ENCODE data around the gene ZNF565. TPM values are rescaled to one million over a fixed set of nuclear protein-coding genes. Genes with fewer than 3 reads are reported as not detected.

ZNF565 gene
- 2.8 and 5.3 TPM in 2 replicates for total RNA-seq (2012; rRNA removed)

DNA sequence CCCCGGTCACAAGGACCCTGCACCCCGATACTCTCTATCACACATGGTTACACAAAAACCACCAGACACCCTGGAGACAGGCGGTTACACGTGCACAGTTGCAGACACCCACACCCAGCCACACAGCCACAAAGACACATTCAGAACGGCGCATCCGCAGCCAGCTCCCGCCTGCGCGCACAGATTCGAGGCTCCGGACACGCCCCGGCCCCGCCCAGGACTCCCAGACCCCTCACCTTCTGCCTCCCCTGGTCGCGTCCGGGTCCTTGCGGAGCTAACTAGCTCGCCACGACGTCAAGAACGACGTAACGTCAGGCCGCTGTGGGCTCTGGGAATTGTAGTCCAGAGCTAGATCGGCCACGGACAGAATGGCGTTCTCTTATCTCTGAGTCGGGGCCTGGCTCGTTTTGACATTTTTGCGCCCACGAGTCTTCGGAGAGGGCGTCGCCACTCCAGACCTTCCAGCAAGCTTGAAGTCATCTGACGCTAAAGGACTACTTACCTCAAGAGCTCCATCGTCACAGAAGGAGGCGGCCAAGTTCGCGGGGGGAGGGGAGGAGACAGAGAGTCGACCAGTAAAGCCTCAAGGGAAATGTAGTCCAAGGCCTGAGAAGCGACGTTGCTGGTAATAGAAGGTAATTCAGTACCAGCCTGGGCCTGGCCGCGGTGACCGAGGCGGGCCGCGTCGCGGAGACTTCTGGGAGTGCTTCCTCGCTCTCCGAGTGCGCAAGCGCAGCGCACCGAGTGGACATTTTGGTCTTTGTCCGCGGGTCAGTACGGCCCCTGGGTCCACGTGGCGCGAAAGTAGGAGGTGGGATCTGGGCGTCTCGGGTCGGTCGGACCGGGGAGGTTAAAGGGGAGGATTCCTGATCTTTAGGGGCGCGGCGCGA is at the start of gene ZNF565, which contains the start of gene ZNF146:
ZNF565 (minus strand) TSS at position 280 of the 890 bp plus-strand sequence. CDS start 12,680 bp downstream, outside the sequence.
ZNF146 (plus strand) TSS at position 721 of the 890 bp plus-strand sequence. CDS start 21,335 bp downstream, outside the sequence.
- Histone ChIP-seq H3K9me3 (replicated peaks; ENCODE audit: low read length) (no peaks in the 10 kb centered on the region), H3K9ac (ENCODE audit: low read depth, low read length) (peak within 1 kb of the TSS; percentile 99), H3K4me3 (ENCODE audit: low read length) (peak within 1 kb of the TSS; percentile 88), H3K4me1 (ENCODE audit: control insufficient read depth, insufficient read depth, low read length) (peaks cover 10% of the 10 kb centered on the region), H3K36me3 (ENCODE audit: insufficient read depth, low read length) (peaks cover 4% of the 10 kb centered on the region), H3K27me3 (ENCODE audit: control insufficient read depth, insufficient read depth, low read length) (no peaks in the 10 kb centered on the region), H3K4me2 (ENCODE audit: low read length) (peak within 1 kb of the TSS; percentile 93)

DNA sequence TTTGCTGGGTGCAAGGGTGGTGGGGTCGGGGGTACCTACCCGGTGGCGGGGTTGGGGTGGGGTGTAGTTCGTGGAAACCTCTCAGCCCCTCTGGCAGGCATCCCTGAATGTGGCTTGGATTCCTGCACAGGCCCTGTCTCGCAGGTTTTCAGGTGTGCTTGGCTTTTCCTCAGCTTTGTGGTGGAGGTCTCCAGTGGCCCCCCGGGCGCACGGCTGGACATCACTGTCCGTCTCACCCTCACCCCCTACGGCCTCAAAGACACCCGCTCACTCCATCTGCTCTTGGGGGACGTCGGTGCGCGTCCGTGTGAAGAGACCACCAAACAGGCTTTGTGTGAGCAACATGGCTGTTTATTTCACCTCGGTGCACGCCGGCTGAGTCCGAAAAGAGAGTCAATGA is 44.7 kb upstream of the ZNF565 start:
- H3K4me2 ChIP-seq (ENCODE audit: low read length): no peak overlapping the region
- no peak overlapping the region for H3K4me3 ChIP-seq (ENCODE audit: low read length)
- H3K9ac ChIP-seq (ENCODE audit: low read depth, low read length): no peak overlapping the region
- no peaks in the 10 kb centered on the region for H3K36me3 ChIP-seq (ENCODE audit: insufficient read depth, low read length)
- no peaks in the 10 kb centered on the region for H3K4me1 ChIP-seq (ENCODE audit: control insufficient read depth, insufficient read depth, low read length)
- no peaks in the 10 kb centered on the region for H3K27me3 ChIP-seq (ENCODE audit: control insufficient read depth, insufficient read depth, low read length)
- H3K9me3 ChIP-seq (replicated peaks; ENCODE audit: low read length): no peaks in the 10 kb centered on the region

DNA sequence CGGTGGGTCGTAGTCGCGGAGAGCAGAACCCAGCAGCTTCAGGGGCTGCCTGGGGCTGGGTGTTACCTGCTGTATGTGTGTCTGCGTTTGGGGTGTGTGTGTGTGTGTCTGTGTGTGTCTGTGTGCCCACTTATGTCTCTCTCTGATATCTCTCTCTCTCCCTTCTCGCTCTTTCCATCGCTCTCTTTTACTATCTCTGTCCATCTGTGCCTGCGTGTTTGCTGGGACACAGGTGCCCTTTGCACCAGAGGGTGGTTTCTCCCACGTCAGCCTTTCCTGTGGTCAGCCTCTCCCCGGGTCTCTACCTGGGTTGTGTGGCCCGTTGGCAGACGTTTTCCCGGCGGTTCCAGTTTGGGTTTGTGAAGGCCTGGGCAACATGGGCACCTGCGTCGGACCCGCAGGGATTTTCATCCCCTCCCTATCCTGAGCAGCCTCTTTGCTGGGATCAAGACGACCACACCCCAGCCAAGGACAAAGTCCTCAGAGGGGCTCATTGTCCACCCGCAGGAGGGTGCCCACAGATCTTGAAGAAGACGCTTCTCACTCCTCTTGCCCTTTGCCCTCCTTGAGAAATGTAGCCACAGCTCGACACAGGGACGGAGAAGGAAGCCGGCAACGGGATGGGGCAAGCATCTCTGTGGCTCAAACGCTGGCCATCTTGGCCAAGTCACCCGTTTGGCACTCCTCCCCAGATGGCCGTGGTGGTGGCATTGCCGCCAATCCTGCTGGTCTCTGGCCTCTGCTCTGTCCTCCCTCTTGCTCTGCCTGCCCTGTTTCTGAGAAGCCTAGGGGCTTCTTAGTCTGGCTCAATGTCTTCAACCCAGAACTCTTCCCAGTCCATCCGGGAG is 43.8 kb upstream of the ZNF565 start:
- Histone ChIP-seq H3K27me3 (ENCODE audit: control insufficient read depth, insufficient read depth, low read length) (no peaks in the 10 kb centered on the region), H3K4me3 (ENCODE audit: low read length) (no peak overlapping the region), H3K4me2 (ENCODE audit: low read length) (no peak overlapping the region), H3K36me3 (ENCODE audit: insufficient read depth, low read length) (no peaks in the 10 kb centered on the region), H3K9me3 (replicated peaks; ENCODE audit: low read length) (no peaks in the 10 kb centered on the region), H3K9ac (ENCODE audit: low read depth, low read length) (no peak overlapping the region), H3K4me1 (ENCODE audit: control insufficient read depth, insufficient read depth, low read length) (no peaks in the 10 kb centered on the region)

DNA sequence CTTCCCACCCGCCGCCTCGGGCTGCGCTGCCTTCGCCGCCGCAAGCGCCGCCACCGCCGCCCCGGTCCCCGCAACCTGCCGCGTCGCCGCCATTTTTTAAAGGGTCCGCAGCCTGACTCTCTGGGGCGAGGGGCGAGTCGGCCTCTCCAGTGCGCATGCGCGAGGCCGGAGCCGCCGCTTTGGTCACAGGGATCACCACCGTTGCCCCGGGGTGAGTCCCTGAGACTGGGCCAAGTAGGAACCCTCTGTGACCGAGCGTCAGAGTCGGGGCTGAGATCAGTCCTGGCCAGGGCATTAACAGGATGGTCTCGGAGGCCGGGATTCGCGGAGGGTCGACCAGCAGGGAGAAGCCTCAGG is 43.0 kb upstream of the ZNF565 start:
- H3K9ac ChIP-seq (ENCODE audit: low read depth, low read length): peak overlapping the region; percentile 45
- H3K4me1 ChIP-seq (ENCODE audit: control insufficient read depth, insufficient read depth, low read length): no peaks in the 10 kb centered on the region
- H3K27me3 ChIP-seq (ENCODE audit: control insufficient read depth, insufficient read depth, low read length): no peaks in the 10 kb centered on the region
- no peaks in the 10 kb centered on the region for H3K9me3 ChIP-seq (replicated peaks; ENCODE audit: low read length)
- H3K4me3 ChIP-seq (ENCODE audit: low read length): peak overlapping the region; percentile 66
- peak overlapping the region; percentile 71 for H3K4me2 ChIP-seq (ENCODE audit: low read length)
- no peaks in the 10 kb centered on the region for H3K36me3 ChIP-seq (ENCODE audit: insufficient read depth, low read length)

DNA sequence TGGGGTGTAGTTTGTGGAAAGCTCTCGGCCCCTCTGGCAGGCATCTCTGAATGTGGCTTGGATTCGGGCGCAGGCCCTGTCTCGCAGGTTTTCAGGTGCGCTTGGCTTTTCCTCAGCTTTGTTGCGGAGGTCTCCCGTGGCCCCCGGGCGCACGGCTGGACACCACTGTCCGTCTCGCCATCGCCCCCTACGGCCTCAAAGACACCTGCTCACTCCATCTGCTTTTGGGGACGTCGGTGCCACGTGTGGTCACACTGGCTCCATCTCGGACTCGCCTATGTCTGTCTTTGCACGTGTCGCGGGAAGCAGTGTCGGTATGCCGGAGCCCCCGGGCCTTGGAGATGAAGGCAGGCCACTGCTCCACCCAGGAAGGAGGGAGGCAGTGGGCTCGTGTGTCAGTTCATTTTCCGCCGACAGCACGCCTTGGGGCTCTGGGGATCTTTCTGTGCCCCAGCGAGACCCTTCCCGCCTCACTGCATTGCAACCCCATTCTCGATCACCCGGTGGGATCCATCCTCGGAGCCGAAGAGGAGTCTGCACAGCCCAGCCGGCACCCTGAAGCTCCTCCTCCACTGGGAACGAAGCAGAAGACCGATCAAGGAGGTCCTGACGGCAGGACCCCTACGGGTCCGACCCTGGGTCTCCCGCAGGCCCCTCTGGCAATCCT is 42.5 kb upstream of the ZNF565 start:
- no peaks in the 10 kb centered on the region for H3K9me3 ChIP-seq (replicated peaks; ENCODE audit: low read length)
- peak overlapping the region; percentile 45 for H3K9ac ChIP-seq (ENCODE audit: low read depth, low read length)
- H3K4me1 ChIP-seq (ENCODE audit: control insufficient read depth, insufficient read depth, low read length): no peaks in the 10 kb centered on the region
- H3K36me3 ChIP-seq (ENCODE audit: insufficient read depth, low read length): no peaks in the 10 kb centered on the region
- peak overlapping the region; percentile 66 for H3K4me3 ChIP-seq (ENCODE audit: low read length)
- H3K27me3 ChIP-seq (ENCODE audit: control insufficient read depth, insufficient read depth, low read length): no peaks in the 10 kb centered on the region
- peak overlapping the region; percentile 71 for H3K4me2 ChIP-seq (ENCODE audit: low read length)

DNA sequence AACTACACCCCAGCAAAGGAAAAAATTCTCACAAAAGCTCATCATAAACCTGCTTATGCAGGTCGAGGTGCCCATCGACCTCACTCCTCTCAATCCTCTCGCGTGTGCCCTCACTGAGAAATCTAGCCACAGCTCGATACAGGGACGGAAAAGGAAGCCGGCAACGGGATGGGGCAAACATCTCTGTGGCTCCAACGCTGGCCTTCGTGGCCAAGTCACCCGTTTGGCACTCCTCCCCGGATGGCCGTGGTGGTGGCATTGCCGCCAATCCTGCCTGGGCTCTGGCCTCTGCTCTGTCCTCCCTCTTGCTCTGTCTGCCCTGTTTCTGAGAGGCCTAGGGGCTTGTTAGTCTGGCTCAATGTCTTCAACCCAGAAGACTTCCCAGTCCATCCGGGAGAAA is 41.6 kb upstream of the ZNF565 start:
- Histone ChIP-seq H3K9ac (ENCODE audit: low read depth, low read length) (no peak overlapping the region), H3K36me3 (ENCODE audit: insufficient read depth, low read length) (no peaks in the 10 kb centered on the region), H3K4me2 (ENCODE audit: low read length) (no peak overlapping the region), H3K27me3 (ENCODE audit: control insufficient read depth, insufficient read depth, low read length) (no peaks in the 10 kb centered on the region), H3K9me3 (replicated peaks; ENCODE audit: low read length) (no peaks in the 10 kb centered on the region), H3K4me3 (ENCODE audit: low read length) (no peak overlapping the region), H3K4me1 (ENCODE audit: control insufficient read depth, insufficient read depth, low read length) (no peaks in the 10 kb centered on the region)

DNA sequence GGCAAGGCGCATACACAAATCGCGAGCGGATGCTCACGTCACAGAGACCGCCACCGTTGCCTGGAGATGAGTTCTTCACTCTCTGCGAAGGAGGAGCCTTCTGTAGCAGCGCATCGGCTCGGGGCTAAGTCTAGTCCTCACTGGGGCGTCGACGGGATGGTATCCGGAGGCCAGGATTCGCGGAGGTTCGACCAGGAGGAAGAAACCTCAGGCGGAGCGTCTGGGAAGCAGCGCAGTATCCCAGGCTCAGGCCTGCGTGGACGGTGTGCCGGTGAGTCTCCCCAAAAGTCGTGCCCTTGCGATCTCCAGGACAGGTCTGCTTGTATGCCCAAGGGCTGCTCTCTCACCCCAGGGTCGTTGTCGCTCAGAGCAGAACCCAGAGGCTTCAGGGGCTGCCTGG is 40.9 kb upstream of the ZNF565 start:
- Histone ChIP-seq H3K9me3 (replicated peaks; ENCODE audit: low read length) (no peaks in the 10 kb centered on the region), H3K27me3 (ENCODE audit: control insufficient read depth, insufficient read depth, low read length) (no peaks in the 10 kb centered on the region), H3K4me1 (ENCODE audit: control insufficient read depth, insufficient read depth, low read length) (no peaks in the 10 kb centered on the region), H3K4me2 (ENCODE audit: low read length) (no peak overlapping the region), H3K4me3 (ENCODE audit: low read length) (no peak overlapping the region), H3K36me3 (ENCODE audit: insufficient read depth, low read length) (no peaks in the 10 kb centered on the region), H3K9ac (ENCODE audit: low read depth, low read length) (no peak overlapping the region)

DNA sequence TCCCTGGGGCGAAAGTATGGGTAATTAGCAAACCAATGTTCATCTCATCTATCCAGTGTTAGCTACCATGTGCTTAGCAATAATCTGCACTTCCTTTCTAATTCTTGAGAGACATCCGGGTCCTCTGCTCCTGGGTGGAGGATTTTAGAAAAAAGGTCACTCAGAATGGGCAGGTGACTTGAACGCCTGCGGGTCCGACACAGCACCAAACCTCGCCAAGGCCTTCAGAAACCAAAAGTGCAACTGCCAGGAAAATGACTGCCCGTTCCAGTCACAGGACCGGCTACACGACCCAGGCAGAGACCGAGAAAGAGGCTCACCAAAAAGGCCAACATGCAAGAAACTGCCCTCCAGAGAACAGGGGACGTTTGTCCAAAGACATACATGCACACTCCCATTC is 40.4 kb upstream of the ZNF565 start:
- Histone ChIP-seq H3K4me3 (ENCODE audit: low read length) (no peak overlapping the region), H3K36me3 (ENCODE audit: insufficient read depth, low read length) (no peaks in the 10 kb centered on the region), H3K4me1 (ENCODE audit: control insufficient read depth, insufficient read depth, low read length) (no peaks in the 10 kb centered on the region), H3K9me3 (replicated peaks; ENCODE audit: low read length) (no peaks in the 10 kb centered on the region), H3K4me2 (ENCODE audit: low read length) (no peak overlapping the region), H3K27me3 (ENCODE audit: control insufficient read depth, insufficient read depth, low read length) (no peaks in the 10 kb centered on the region), H3K9ac (ENCODE audit: low read depth, low read length) (no peak overlapping the region)

DNA sequence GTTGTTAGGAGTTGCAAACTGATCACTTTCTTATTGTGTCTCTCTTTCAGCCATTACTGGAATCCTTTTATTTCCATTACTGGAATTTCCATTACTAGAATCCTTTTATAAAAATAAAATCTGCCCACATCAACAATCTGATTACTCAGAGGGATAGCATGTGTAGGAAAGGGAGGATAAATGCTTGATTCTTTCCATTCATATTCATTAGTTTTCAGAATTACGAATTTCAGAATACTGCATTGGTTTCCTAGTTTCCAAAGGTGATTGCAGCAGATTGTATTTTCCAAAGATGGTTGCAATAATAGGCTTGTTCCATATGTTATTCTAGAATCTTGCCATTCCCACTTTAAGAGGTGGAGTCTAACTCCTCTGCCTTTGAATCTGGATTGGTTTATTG is 37.6 kb upstream of the ZNF565 start:
- no peaks in the 10 kb centered on the region for H3K4me1 ChIP-seq (ENCODE audit: control insufficient read depth, insufficient read depth, low read length)
- H3K36me3 ChIP-seq (ENCODE audit: insufficient read depth, low read length): no peaks in the 10 kb centered on the region
- no peak overlapping the region for H3K4me2 ChIP-seq (ENCODE audit: low read length)
- H3K9ac ChIP-seq (ENCODE audit: low read depth, low read length): no peak overlapping the region
- no peaks in the 10 kb centered on the region for H3K27me3 ChIP-seq (ENCODE audit: control insufficient read depth, insufficient read depth, low read length)
- no peaks in the 10 kb centered on the region for H3K9me3 ChIP-seq (replicated peaks; ENCODE audit: low read length)
- H3K4me3 ChIP-seq (ENCODE audit: low read length): no peak overlapping the region

DNA sequence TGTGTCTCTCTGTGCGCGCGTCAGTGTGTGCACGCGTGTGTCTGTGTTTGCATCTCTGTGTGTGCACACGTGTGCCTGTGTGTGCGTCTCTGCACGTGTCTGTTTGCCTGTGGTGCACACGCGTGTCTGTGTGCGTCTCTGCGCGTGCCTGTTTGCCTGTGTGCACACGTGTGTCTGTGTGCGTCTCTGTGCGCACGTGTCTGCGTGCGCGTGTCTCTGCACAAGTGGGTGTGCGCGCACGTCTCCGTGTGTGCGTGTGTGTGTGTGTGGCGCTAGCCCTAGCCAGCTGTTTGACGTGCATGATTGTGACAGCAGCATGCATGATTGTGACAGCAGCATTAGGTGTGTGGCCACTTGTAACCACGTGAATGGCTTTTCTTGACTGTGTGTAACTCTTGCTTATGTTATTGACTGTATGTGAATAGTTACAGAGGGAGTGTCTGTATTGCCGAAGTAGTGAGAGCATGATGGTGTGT is 31.6 kb upstream of the ZNF565 start:
- H3K27me3 ChIP-seq (ENCODE audit: control insufficient read depth, insufficient read depth, low read length): peaks cover 17% of the 10 kb centered on the region
- peaks cover 7% of the 10 kb centered on the region for H3K4me1 ChIP-seq (ENCODE audit: control insufficient read depth, insufficient read depth, low read length)
- H3K4me2 ChIP-seq (ENCODE audit: low read length): peak overlapping the region; percentile 74
- peak overlapping the region; percentile 58 for H3K4me3 ChIP-seq (ENCODE audit: low read length)
- H3K9me3 ChIP-seq (replicated peaks; ENCODE audit: low read length): no peaks in the 10 kb centered on the region
- no peaks in the 10 kb centered on the region for H3K36me3 ChIP-seq (ENCODE audit: insufficient read depth, low read length)
- H3K9ac ChIP-seq (ENCODE audit: low read depth, low read length): no peak overlapping the region

Measured in skeletal muscle satellite cell (primary cell).